HEK293T (cell line): Measurements from ENCODE around the gene GSDME.

ENCODE experiments used
- CTCF ChIA-PET: fragments of 350-600 bp; formaldehyde crosslinking; extraction: SDS; loops from one replicate; lab custom pipeline; 2021; ENCODE audit warnings: antibody characterized with exemption, inconsistent platforms; lab: Yijun Ruan, JAX
- POLR2A ChIA-PET: fragments of 350-600 bp; formaldehyde crosslinking; extraction: SDS; loops from one replicate; lab custom pipeline; 2020; ENCODE audit warnings: antibody characterized with exemption, inconsistent platforms; lab: Yijun Ruan, JAX
- DNase-seq: peaks from one replicate; pipeline ENCODE4 v3.0.0; 2012; ENCODE audit warnings: mixed read lengths; ENCODE audit errors: extremely low spot score
- ARNT ChIP-seq: fragments of 450-650 bp; IDR thresholded peaks from 2 replicates; pipeline ENCODE4 v1.6.1; 2017; ENCODE audit warnings: mild to moderate bottlenecking
- BHLHE40 ChIP-seq: fragments of 450-650 bp; IDR thresholded peaks from 2 replicates; pipeline ENCODE4 v1.6.1; 2016; ENCODE audit warnings: mild to moderate bottlenecking, moderate library complexity, borderline replicate concordance
- CTBP1 ChIP-seq: fragments of 450-650 bp; IDR thresholded peaks from 2 replicates; pipeline ENCODE4 v1.6.1; 2016; ENCODE audit warnings: borderline replicate concordance
- ELF4 ChIP-seq: fragments of 450-650 bp; IDR thresholded peaks from 2 replicates; pipeline ENCODE4 v1.6.1; 2017; ENCODE audit warnings: antibody characterized with exemption
- FOXA1 ChIP-seq: fragments of 450-650 bp; IDR thresholded peaks from 2 replicates; pipeline ENCODE4 v1.6.1; 2016; ENCODE audit warnings: mild to moderate bottlenecking
- FOXK2 ChIP-seq: fragments of 450-650 bp; IDR thresholded peaks from 2 replicates; pipeline ENCODE4 v1.6.1; 2016; ENCODE audit warnings: mild to moderate bottlenecking
- FOXM1 ChIP-seq: fragments of 450-650 bp; IDR thresholded peaks from 2 replicates; pipeline ENCODE4 v1.6.1; 2017; ENCODE audit warnings: mild to moderate bottlenecking, borderline replicate concordance
- HDGF ChIP-seq: fragments of 450-650 bp; IDR thresholded peaks from 2 replicates; pipeline ENCODE4 v1.6.1; 2017; ENCODE audit warnings: antibody characterized with exemption, borderline replicate concordance
- L3MBTL2 ChIP-seq: fragments of 450-650 bp; conservative IDR thresholded peaks from 2 replicates; pipeline ENCODE4 v1.6.1; 2016; ENCODE audit warnings: mild to moderate bottlenecking
- LEF1 ChIP-seq: fragments of 450-650 bp; IDR thresholded peaks from 2 replicates; pipeline ENCODE4 v1.6.1; 2017; ENCODE audit warnings: mild to moderate bottlenecking, borderline replicate concordance
- NFRKB ChIP-seq: fragments of 450-650 bp; IDR thresholded peaks from 2 replicates; pipeline ENCODE4 v1.6.1; 2016; ENCODE audit warnings: mild to moderate bottlenecking, moderate library complexity
- PKNOX1 ChIP-seq: fragments of 450-650 bp; IDR thresholded peaks from 2 replicates; pipeline ENCODE4 v1.6.1; 2016
- SP1 ChIP-seq: fragments of 450-650 bp; IDR thresholded peaks from 2 replicates; pipeline ENCODE4 v1.6.1; 2017
- SUZ12 ChIP-seq: fragments of 450-650 bp; IDR thresholded peaks from 2 replicates; pipeline ENCODE4 v1.6.1; 2016; ENCODE audit warnings: mild to moderate bottlenecking
- TARDBP ChIP-seq: fragments of 450-650 bp; IDR thresholded peaks from 2 replicates; pipeline ENCODE4 v1.6.1; 2016
- ZNF384 ChIP-seq: fragments of 450-650 bp; IDR thresholded peaks from 2 replicates; pipeline ENCODE4 v1.6.1; 2016

GSDME gene

GRCh38 chr7:24781106-24781505 is 23.8 kb upstream of the GSDME start:
- POLR2A ChIA-PET: no interaction called here
- TF ChIP-seq L3MBTL2 (no peak), BHLHE40 (no peak), SUZ12 (no peak), ELF4 (no peak), ARNT (no peak), CTBP1 (no peak), SP1 (no peak), FOXA1 (no peak)
- CTCF ChIA-PET: no interaction called here
- no peak for DNase-seq

- POLR2A ChIA-PET: no interaction called here
- TF ChIP-seq LEF1: no peak
- no peak for TF ChIP-seq HDGF
- no peak for TF ChIP-seq SUZ12
- no peak for TF ChIP-seq L3MBTL2
- TF ChIP-seq TARDBP: no peak
- no peak for TF ChIP-seq PKNOX1
- TF ChIP-seq ZNF384: no peak
- TF ChIP-seq CTBP1: no peak
- no peak for TF ChIP-seq ELF4
- TF ChIP-seq FOXM1: no peak
- no peak for TF ChIP-seq ARNT
- no peak for TF ChIP-seq NFRKB
- TF ChIP-seq BHLHE40: no peak
- no peak for TF ChIP-seq FOXK2
- no peak for TF ChIP-seq FOXA1
- no peak for TF ChIP-seq SP1
- no peak for DNase-seq
- CTCF ChIA-PET: no interaction called here
Measured at GRCh38 chr7:24779283-24779655, 22.0 kb upstream of the GSDME start.

GRCh38 chr7:24778543-24779282 is 21.4 kb upstream of the GSDME start:
- POLR2A ChIA-PET: no interaction called here
- no peak for DNase-seq
- CTCF ChIA-PET: interaction anchor here (0.6 to 1.1 kb wide), 2 partner anchors 34 to 41 kb away, joined by 3 read pairs; no protein-coding TSS in a partner anchor
- TF ChIP-seq LEF1 (no peak), NFRKB (no peak), SP1 (no peak), SUZ12 (no peak), ZNF384 (no peak)

GRCh38 chr7:24777806-24778205 is 20.5 kb upstream of the GSDME start:
- POLR2A ChIA-PET: no interaction called here

GRCh38 chr7:24773646-24774045 is 16.4 kb upstream of the GSDME start:
- ChIA-PET CTCF (no interaction called here), POLR2A (no interaction called here)
- no peak for TF ChIP-seq LEF1
- no peak for TF ChIP-seq HDGF
- no peak for TF ChIP-seq ARNT
- no peak for TF ChIP-seq FOXA1
- TF ChIP-seq ZNF384: no peak
- TF ChIP-seq PKNOX1: no peak
- TF ChIP-seq TARDBP: no peak
- TF ChIP-seq BHLHE40: no peak
- TF ChIP-seq NFRKB: no peak
- no peak for TF ChIP-seq FOXK2
- DNase-seq: no peak

More at GRCh38 chr7:24777806-24778205, 20.5 kb upstream of the GSDME start:
- DNase-seq: no peak
- CTCF ChIA-PET: interaction anchor here (0.6 to 1.1 kb wide), 2 partner anchors 34 to 42 kb away, joined by 3 read pairs; no protein-coding TSS in a partner anchor
- no peak for TF ChIP-seq FOXM1
- no peak for TF ChIP-seq HDGF
- TF ChIP-seq SUZ12: no peak
- TF ChIP-seq BHLHE40: no peak
- no peak for TF ChIP-seq LEF1
- no peak for TF ChIP-seq ELF4

- ChIA-PET CTCF (no interaction called here), POLR2A (no interaction called here)
- no peak for TF ChIP-seq ELF4
- TF ChIP-seq BHLHE40: no peak
- TF ChIP-seq ZNF384: no peak
- no peak for TF ChIP-seq CTBP1
- TF ChIP-seq FOXK2: no peak
- TF ChIP-seq NFRKB: no peak
- TF ChIP-seq SP1: no peak
- no peak for TF ChIP-seq ARNT
- no peak for TF ChIP-seq FOXM1
- no peak for TF ChIP-seq HDGF
Measured at GRCh38 chr7:24769851-24770250, 12.6 kb upstream of the GSDME start.

GRCh38 chr7:24769014-24769830 is 12.0 kb upstream of the GSDME start:
- TF ChIP-seq BHLHE40 (no peak), ELF4 (no peak), ZNF384 (no peak), SP1 (no peak), HDGF (no peak), PKNOX1 (no peak), FOXK2 (no peak), FOXA1 (no peak), L3MBTL2 (no peak), SUZ12 (no peak), LEF1 (no peak), FOXM1 (no peak), CTBP1 (no peak), ARNT (no peak)
- ChIA-PET POLR2A (no interaction called here), CTCF (no interaction called here)
- no peak for DNase-seq

More at GRCh38 chr7:24769851-24770250, 12.6 kb upstream of the GSDME start:
- no peak for DNase-seq
